Right lobe of liver (tissue), 6 donors: ENCODE data around the gene EFR3B. TPM values are rescaled to one million over a fixed set of nuclear protein-coding genes. Genes with fewer than 3 reads are reported as not detected.
"Not testable (repeated sequence)": the region's sequence is repeated elsewhere in the genome, so short reads cannot be mapped to it uniquely, and the experiment has no call there.

Experiments
- ATAC-seq, 4 donors: fragments of 200-7000 bp; cut with Tn5 transposase; one replicate each; pipeline ENCODE4 v1.9.1; 2020; ENCODE audit warnings: mild to moderate bottlenecking in 4 of 4, moderate library complexity in 4 of 4
- DNase-seq, 3 donors: peaks; one replicate each; pipeline ENCODE4 v3.0.0-alpha.2; 2020
- H3K27ac ChIP-seq, 3 donors: fragments of 200-600 bp; one replicate each; pipeline ENCODE4 v1.8.0; 2022
- H3K27me3 ChIP-seq, 2 donors: fragments of 200-600 bp; one replicate each; pipeline ENCODE4 v1.8.0; 2022
- H3K36me3 ChIP-seq, 4 donors: fragments of 200-600 bp; sonication (generic) in 1 of 4; one replicate each; pipeline versions ENCODE4 v1.5.1 to v1.8.0; 2017 to 2022; ENCODE audit warnings: control low read depth in 1 of 4
- H3K4me1 ChIP-seq, 4 donors: fragments of 200-600 bp; sonication (generic) in 1 of 4; one replicate each; pipeline versions ENCODE4 v1.5.1 to v1.8.0; 2017 to 2022; ENCODE audit warnings: control low read depth in 1 of 4
- H3K4me3 ChIP-seq, 3 donors: fragments of 200-600 bp; one replicate each; pipeline ENCODE4 v1.8.0; 2022
- H3K9me3 ChIP-seq, 4 donors: fragments of 200-600 bp; sonication (generic) in 1 of 4; one replicate each; pipeline versions ENCODE4 v1.5.1 to v1.8.0; 2017 to 2022; ENCODE audit warnings: control low read depth in 1 of 4
- CTCF ChIP-seq, 4 donors: fragments of 200-600 bp in 3 of 4; fragments of 450-650 bp in 1 of 4; IDR thresholded peaks; one replicate each; pipeline versions ENCODE4 v1.5.1 to v1.8.0; 2016 to 2022; ENCODE audit warnings: antibody characterized with exemption in 4 of 4, mild to moderate bottlenecking in 2 of 4
- POLR2A ChIP-seq: fragments of 450-650 bp; IDR thresholded peaks from one replicate; pipeline ENCODE4 v1.6.1; 2017; ENCODE audit warnings: antibody characterized with exemption, mild to moderate bottlenecking
- WGBS: methylation state at CpG from one replicate; pipeline ENCODE4 v1.1.6; 2018; ENCODE audit warnings: low coverage, low lambda C conversion rate; ENCODE audit not compliant: insufficient coverage; ENCODE audit errors: missing lambda C conversion rate; 5-methylcytosine and 5-hydroxymethylcytosine counted together
- intact Hi-C, 2 donors: fragments of 100-400 bp; cut with DNase I; formaldehyde crosslinking; loops; one replicate each; pipeline versions ENCODE4 v1.11.2 to v1.14.1; 2022
- long read RNA-seq: library from polyadenylated mRNA; unstranded; transcript quantifications from one replicate; pipeline ENCODE4 v2.0.0, GENCODE V29; 2019
- total RNA-seq, 6 experiments: library from RNA; depleted of rRNA in 2 of 6; stranded (reverse); fragments of >200 nt in 2 of 6; fragmentation: NEBNext Ultra II Directional in 3 of 6; extraction: Animal tissue kit (Norgen Biotek cat#: 25700) in 3 of 6; gene quantifications; one replicate each; pipeline versions ENCODE4 v1.1.0 to v1.2.4, GENCODE V29; 2016 to 2023
- donor health status: DM: no; HTN: yes; CAD: no.
- donor health status: DM: no; HTN: no; CAD: no.
- donor health status: DM: no; HTN: no; CAD: no.
- donor health status: DM: no; HTN: yes; CAD: no.
- donor health status: DM: no; HTN: yes; CAD: no.

Gene EFR3B
- total RNA-seq, result under 1 TPM in 5 of 6 experiments, not detected in 1; 0.12 to 0.33 (median 0.16) TPM
- long read RNA-seq, result 0 reads

- no CpG with 5 or more reads among the region's 54 CpGs for WGBS
- Histone ChIP-seq H3K4me3 (peak within 1 kb of the TSS; percentile 58 to 70 (median 59)), H3K27me3 (no peaks in the 10 kb centered on the region), H3K4me1 (peaks cover 0 to 14% (median 2%) of the 10 kb centered on the region in 4 donors), H3K36me3 (no peaks in the 10 kb centered on the region), H3K27ac (peak within 1 kb of the TSS in 1 of 3 donors; percentile 65), H3K9me3 (no peaks in the 10 kb centered on the region)
- intact Hi-C loops, result no loop called here
- TF ChIP-seq CTCF (IDR thresholded peaks at IDR 0.05) (peak in 3 of 4 donors; percentile 4 to 26 (median 9)), POLR2A (no peak)
- peak; percentile 97 for DNase-seq
- peak; percentile 97 to 99 (median 98) for ATAC-seq
Observed at GRCh38 chr2:25041928-25042320, at the start of gene EFR3B. TSS of gene EFR3B (plus strand) at chr2:25042076. CDS start at chr2:25042313, 237 bp downstream.

- ATAC-seq (no peak), DNase-seq (no peak)
- no peaks in the 10 kb centered on the region for H3K36me3 ChIP-seq
- no peaks in the 10 kb centered on the region for H3K27me3 ChIP-seq
- intact Hi-C loops, result no loop called here
- WGBS, result 52% methylated on average over 6 of the region's 6 CpGs
- no peaks in the 10 kb centered on the region for H3K4me1 ChIP-seq
- H3K9me3 ChIP-seq, result no peaks in the 10 kb centered on the region
- TF ChIP-seq POLR2A, result no peak
- no peak for TF ChIP-seq CTCF (IDR thresholded peaks at IDR 0.05)
- H3K27ac ChIP-seq, result no peak overlapping the region
- H3K4me3 ChIP-seq, result no peak overlapping the region
Observed at GRCh38 chr2:24993406-24994145, 48.3 kb upstream of the EFR3B start.

DNA sequence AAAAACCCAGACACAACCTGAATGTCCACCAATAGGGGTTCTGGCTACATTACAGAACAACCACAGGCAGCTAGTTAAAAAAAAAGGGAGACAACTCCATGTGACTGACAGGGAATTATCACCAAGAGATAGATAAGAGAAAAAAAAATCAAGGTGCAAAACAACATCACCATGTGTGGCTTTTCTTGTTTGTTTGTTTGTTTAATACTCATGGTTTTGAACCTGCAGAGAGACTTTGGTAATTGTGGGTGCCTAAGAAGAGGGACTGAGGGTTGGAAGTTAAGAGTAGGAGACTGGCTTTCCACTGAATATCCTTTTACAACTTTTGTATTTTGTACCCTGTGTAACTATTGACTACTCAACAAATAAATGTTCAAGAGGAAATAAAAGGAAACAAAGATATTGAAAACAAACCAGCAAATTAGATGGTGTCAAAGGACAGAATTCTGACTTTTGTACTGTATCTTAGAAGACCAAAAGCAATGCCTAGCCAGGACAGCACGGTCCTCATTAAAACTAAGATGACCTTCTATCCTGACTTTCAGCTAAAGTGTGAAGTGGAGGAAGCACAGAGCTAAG lies 47.6 kb upstream of the EFR3B start:
- H3K27me3 ChIP-seq, result no peaks in the 10 kb centered on the region
- no peaks in the 10 kb centered on the region for H3K36me3 ChIP-seq
- no peaks in the 10 kb centered on the region for H3K4me1 ChIP-seq
- no peak overlapping the region for H3K27ac ChIP-seq
- ATAC-seq (peak in 1 of 4 donors; percentile 59), DNase-seq (no peak)
- intact Hi-C loops, result no loop called here
- TF ChIP-seq POLR2A, result no peak
- TF ChIP-seq CTCF (IDR thresholded peaks at IDR 0.05), result no peak
- H3K4me3 ChIP-seq, result no peak overlapping the region
- no peaks in the 10 kb centered on the region for H3K9me3 ChIP-seq
- 53% methylated on average over 1 of the region's 1 CpG for WGBS

- H3K36me3 ChIP-seq, H3K4me1 ChIP-seq, H3K27ac ChIP-seq, H3K27me3 ChIP-seq, intact Hi-C loops, ATAC-seq, DNase-seq, H3K9me3 ChIP-seq, H3K4me3 ChIP-seq: not testable (repeated sequence)
- WGBS, result 79% methylated on average over 7 of the region's 8 CpGs
Observed at GRCh38 chr2:24999097-24999496, 42.8 kb upstream of the EFR3B start.

- no peaks in the 10 kb centered on the region for H3K27me3 ChIP-seq
- TF ChIP-seq POLR2A (no peak), CTCF (IDR thresholded peaks at IDR 0.05) (no peak)
- WGBS, result 52% methylated on average over 4 of the region's 4 CpGs
- no peak overlapping the region for H3K4me3 ChIP-seq
- H3K4me1 ChIP-seq, result no peaks in the 10 kb centered on the region
- no peaks in the 10 kb centered on the region for H3K36me3 ChIP-seq
- H3K9me3 ChIP-seq, result no peaks in the 10 kb centered on the region
- DNase-seq (no peak), ATAC-seq (no peak)
- no peak overlapping the region for H3K27ac ChIP-seq
- intact Hi-C loops, result no loop called here
Observed at GRCh38 chr2:25000036-25000435, 41.8 kb upstream of the EFR3B start.
